ENCODE measurements around the gene JAKMIP1.

DNA sequence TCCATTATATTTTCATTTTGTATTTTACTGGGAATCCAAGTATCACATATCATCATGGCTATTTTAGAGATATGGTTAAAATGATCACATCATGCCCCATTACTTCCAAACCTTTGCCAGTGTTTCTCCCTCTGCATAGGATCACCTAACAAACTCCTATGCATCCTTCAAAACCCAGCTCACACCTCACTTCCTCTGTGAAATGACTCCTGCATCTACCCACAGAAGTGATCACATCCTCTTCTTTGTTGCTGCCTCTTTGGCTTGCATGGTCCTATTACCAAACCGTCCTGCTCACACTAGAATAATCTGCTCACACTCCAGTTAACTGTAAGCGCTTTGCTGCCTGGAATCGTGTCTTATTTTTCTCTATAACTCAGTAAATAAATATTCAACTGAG, 107.4 kb downstream of the JAKMIP1 start:
- TF ChIP-seq, protein P1, sequence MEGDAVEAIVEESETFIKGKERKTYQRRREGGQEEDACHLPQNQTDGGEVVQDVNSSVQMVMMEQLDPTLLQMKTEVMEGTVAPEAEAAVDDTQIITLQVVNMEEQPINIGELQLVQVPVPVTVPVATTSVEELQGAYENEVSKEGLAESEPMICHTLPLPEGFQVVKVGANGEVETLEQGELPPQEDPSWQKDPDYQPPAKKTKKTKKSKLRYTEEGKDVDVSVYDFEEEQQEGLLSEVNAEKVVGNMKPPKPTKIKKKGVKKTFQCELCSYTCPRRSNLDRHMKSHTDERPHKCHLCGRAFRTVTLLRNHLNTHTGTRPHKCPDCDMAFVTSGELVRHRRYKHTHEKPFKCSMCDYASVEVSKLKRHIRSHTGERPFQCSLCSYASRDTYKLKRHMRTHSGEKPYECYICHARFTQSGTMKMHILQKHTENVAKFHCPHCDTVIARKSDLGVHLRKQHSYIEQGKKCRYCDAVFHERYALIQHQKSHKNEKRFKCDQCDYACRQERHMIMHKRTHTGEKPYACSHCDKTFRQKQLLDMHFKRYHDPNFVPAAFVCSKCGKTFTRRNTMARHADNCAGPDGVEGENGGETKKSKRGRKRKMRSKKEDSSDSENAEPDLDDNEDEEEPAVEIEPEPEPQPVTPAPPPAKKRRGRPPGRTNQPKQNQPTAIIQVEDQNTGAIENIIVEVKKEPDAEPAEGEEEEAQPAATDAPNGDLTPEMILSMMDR (IDR thresholded peaks at IDR 0.05; ENCODE audit: low read length) = no peak
- TF ChIP-seq EZH2 (optimal IDR thresholded peaks at IDR 0.05; ENCODE audit: low read depth, low read length) (no peak), EZH2phosphoT487 (IDR thresholded peaks at IDR 0.05; ENCODE audit: low read length) (no peak)

All from MM.1S (cell line).